Calu3 (cell line): ENCODE measurements around the gene STAB1. TPM values are rescaled to one million over a fixed set of nuclear protein-coding genes. Genes with fewer than 3 reads are reported as not detected.

Experiments used
- BruUV-seq: library from RNA; stranded (reverse); fragments of 400-500 nt; replicated peaks from 2 replicates; lab custom pipeline; 2021; lab: Mats Ljungman, UMichigan
- CTCF ChIA-PET: fragments of 300-600 bp; sonication (Branson Sonifier 250); formaldehyde crosslinking; loops from one replicate; lab custom pipeline; 2022; ENCODE audit warnings: antibody characterized with exemption; lab: Charles Lee
- DNase-seq: peaks from one replicate; pipeline ENCODE4 v3.0.0; 2022
- H3K27ac Mint-ChIP-seq: one replicate; pipeline ENCODE4 v1.8.0; 2022; ENCODE audit warnings: mixed read lengths; ENCODE audit not compliant: unreplicated experiment
- H3K27me3 Mint-ChIP-seq: one replicate; pipeline ENCODE4 v1.8.0; 2022; ENCODE audit warnings: mixed read lengths; ENCODE audit not compliant: unreplicated experiment
- H3K36me3 Mint-ChIP-seq: one replicate; pipeline ENCODE4 v1.8.0; 2022; ENCODE audit warnings: mild to moderate bottlenecking, moderate library complexity, mixed read lengths; ENCODE audit not compliant: insufficient read depth, unreplicated experiment
- H3K4me1 Mint-ChIP-seq: one replicate; pipeline ENCODE4 v1.8.0; 2022; ENCODE audit warnings: mild to moderate bottlenecking, low read depth, mixed read lengths; ENCODE audit not compliant: unreplicated experiment
- H3K4me3 Mint-ChIP-seq: one replicate; pipeline ENCODE4 v1.8.0; 2022; ENCODE audit warnings: mild to moderate bottlenecking, low read depth, moderate library complexity, mixed read lengths; ENCODE audit not compliant: unreplicated experiment
- H3K9me3 Mint-ChIP-seq: one replicate; pipeline ENCODE4 v1.8.0; 2022; ENCODE audit warnings: low read depth, mixed read lengths; ENCODE audit not compliant: unreplicated experiment
- intact Hi-C: fragments of 100-400 bp; cut with micrococcal nuclease; formaldehyde crosslinking; loops from one replicate; pipeline ENCODE4 v1.10.0; 2022; ENCODE audit not compliant: unreplicated experiment
- total RNA-seq: library from RNA; stranded (reverse); gene quantifications from 2 replicates; pipeline ENCODE4 v1.2.3, GENCODE V29; 2022
- TF ChIP-seq, protein P1 (sequence below): fragments of 200-600 bp; IDR thresholded peaks from one replicate; pipeline ENCODE4 v1.8.0; 2022; ENCODE audit warnings: antibody characterized with exemption; ENCODE audit not compliant: unreplicated experiment

Gene STAB1
- total RNA-seq, 1 experiment from 2014 or later: 0.26 TPM

- Mint-ChIP-seq H3K4me1 (peaks cover 26% of the 10 kb centered on the region), H3K4me3 (no peak overlapping the region), H3K27me3 (no peaks in the 10 kb centered on the region), H3K27ac (no peak overlapping the region), H3K9me3 (no peaks in the 10 kb centered on the region), H3K36me3 (no peaks in the 10 kb centered on the region)
- CTCF ChIA-PET: interaction anchor here (1.5 to 3.1 kb wide), 2 partner anchors 21 to 35 kb away, joined by 7 to 20 read pairs; no protein-coding TSS in a partner anchor
- no TSS peak for BruUV-seq
- intact Hi-C loops: loop anchor here (1.0 kb wide), 1 partner anchor 19 kb away; no protein-coding TSS in a partner anchor
- no peak for DNase-seq
- TF ChIP-seq, protein P1, sequence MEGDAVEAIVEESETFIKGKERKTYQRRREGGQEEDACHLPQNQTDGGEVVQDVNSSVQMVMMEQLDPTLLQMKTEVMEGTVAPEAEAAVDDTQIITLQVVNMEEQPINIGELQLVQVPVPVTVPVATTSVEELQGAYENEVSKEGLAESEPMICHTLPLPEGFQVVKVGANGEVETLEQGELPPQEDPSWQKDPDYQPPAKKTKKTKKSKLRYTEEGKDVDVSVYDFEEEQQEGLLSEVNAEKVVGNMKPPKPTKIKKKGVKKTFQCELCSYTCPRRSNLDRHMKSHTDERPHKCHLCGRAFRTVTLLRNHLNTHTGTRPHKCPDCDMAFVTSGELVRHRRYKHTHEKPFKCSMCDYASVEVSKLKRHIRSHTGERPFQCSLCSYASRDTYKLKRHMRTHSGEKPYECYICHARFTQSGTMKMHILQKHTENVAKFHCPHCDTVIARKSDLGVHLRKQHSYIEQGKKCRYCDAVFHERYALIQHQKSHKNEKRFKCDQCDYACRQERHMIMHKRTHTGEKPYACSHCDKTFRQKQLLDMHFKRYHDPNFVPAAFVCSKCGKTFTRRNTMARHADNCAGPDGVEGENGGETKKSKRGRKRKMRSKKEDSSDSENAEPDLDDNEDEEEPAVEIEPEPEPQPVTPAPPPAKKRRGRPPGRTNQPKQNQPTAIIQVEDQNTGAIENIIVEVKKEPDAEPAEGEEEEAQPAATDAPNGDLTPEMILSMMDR: no peak
Measured at GRCh38 chr3:52447512-52448355, 47.4 kb upstream of the STAB1 start.

GRCh38 chr3:52450489-52451236 lies 44.5 kb upstream of the STAB1 start:
- Mint-ChIP-seq H3K4me1 (peaks cover 49% of the 10 kb centered on the region), H3K27me3 (no peaks in the 10 kb centered on the region), H3K36me3 (peaks cover 13% of the 10 kb centered on the region), H3K9me3 (no peaks in the 10 kb centered on the region), H3K27ac (peak overlapping the region; percentile 54), H3K4me3 (no peak overlapping the region)
- no peak for DNase-seq
- intact Hi-C loops: no loop called here
- no TSS peak for BruUV-seq
- CTCF ChIA-PET: interaction anchor here (0.7 kb wide), 1 partner anchor 173 kb away, joined by 3 read pairs; no protein-coding TSS in a partner anchor
- TF ChIP-seq, protein P1: no peak

DNA sequence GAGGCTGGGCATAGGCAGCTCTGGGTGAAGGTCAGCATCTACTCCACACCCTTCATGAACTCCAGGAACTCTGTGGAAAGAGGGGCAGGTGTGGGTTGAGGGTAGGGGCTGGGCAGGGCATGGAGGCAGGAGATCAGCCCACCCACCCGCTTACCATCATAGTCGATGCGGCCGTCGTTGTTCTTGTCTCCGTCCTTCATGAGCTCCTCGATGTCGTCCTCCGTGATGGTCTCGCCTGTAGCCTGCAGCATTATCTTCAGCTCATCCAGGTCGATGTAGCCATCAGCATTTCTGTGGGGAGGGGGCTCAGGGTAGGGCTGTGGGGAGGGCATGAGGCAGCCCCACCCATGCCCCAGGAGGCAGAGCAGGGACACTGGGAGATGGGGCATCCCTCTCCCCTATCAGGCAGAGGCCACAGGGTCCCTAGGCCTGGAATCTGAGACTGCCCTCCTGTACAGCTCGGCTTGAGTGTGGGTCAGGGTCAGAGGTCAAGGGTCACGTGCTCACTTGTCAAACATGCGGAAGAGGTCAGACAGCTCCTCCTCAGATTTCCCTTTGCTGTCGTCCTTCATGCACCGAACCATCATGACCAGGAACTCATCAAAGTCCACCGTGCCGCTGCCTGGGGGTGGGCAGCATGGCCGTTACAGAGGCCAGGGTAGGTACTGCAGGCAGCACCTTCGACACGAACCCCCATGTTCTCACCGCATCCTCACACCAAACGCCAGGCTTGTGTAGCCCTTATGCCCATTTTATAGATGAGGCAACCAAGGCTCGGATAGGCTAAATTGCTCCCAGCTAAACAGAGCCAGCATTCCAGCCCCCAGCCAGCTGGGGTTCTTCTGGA lies 43.7 kb upstream of the STAB1 start:
- Mint-ChIP-seq H3K27ac (no peak overlapping the region), H3K36me3 (peaks cover 21% of the 10 kb centered on the region)

More for the DNA sequence above, 43.7 kb upstream of the STAB1 start:
- TF ChIP-seq, protein P1: no peak
- Mint-ChIP-seq H3K27me3 (no peaks in the 10 kb centered on the region), H3K4me1 (peaks cover 57% of the 10 kb centered on the region), H3K4me3 (no peak overlapping the region), H3K9me3 (no peaks in the 10 kb centered on the region)
- no TSS peak for BruUV-seq
- CTCF ChIA-PET: interaction anchor here (0.7 kb wide), 1 partner anchor 174 kb away, joined by 3 read pairs; no protein-coding TSS in a partner anchor
- intact Hi-C loops: no loop called here
- no peak for DNase-seq
